HL-60 (cell line): ENCODE results near the gene TNC.

Source experiments
- GABPA ChIP-seq: IDR thresholded peaks from 2 replicates; pipeline ENCODE4 v1.6.1; 2012; ENCODE audit warnings: low read depth
- POLR2AphosphoS5 ChIP-seq: IDR thresholded peaks from 2 replicates; pipeline ENCODE4 v1.6.1; 2012; ENCODE audit warnings: low read depth
- SPI1 ChIP-seq: IDR thresholded peaks from 2 replicates; pipeline ENCODE4 v1.6.1; 2012; ENCODE audit warnings: low read depth, mild to moderate bottlenecking, borderline replicate concordance
- TF ChIP-seq, protein P1 (sequence below): IDR thresholded peaks from 2 replicates; pipeline ENCODE4 v1.6.1; 2012; ENCODE audit warnings: low read depth; ENCODE audit not compliant: insufficient replicate concordance
- TF ChIP-seq, protein P2 (sequence below): IDR thresholded peaks from one replicate; pipeline ENCODE4 v1.5.1; 2011; ENCODE audit warnings: low read length, control low read depth, inconsistent platforms; ENCODE audit not compliant: insufficient read depth

DNA sequence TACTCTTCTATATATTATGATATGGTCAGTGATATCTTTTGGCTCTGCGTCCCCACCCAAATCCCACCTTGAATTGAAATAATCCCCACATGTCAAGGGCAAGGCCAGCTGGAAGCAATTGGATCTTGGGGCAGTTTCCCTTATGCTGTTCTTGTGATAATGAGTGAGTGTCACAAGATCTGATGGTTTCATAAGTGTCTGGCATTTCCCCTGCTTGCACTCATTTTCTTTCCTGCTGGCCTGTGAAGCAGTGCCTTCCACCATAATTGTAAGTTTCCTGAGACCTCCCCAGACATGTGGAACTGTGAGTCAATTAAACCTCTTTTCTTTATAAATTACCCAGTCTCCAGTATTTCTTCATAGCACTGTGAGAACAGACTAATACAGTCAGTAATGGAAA is 45.0 kb upstream of the TNC start:
- TF ChIP-seq, protein P1, sequence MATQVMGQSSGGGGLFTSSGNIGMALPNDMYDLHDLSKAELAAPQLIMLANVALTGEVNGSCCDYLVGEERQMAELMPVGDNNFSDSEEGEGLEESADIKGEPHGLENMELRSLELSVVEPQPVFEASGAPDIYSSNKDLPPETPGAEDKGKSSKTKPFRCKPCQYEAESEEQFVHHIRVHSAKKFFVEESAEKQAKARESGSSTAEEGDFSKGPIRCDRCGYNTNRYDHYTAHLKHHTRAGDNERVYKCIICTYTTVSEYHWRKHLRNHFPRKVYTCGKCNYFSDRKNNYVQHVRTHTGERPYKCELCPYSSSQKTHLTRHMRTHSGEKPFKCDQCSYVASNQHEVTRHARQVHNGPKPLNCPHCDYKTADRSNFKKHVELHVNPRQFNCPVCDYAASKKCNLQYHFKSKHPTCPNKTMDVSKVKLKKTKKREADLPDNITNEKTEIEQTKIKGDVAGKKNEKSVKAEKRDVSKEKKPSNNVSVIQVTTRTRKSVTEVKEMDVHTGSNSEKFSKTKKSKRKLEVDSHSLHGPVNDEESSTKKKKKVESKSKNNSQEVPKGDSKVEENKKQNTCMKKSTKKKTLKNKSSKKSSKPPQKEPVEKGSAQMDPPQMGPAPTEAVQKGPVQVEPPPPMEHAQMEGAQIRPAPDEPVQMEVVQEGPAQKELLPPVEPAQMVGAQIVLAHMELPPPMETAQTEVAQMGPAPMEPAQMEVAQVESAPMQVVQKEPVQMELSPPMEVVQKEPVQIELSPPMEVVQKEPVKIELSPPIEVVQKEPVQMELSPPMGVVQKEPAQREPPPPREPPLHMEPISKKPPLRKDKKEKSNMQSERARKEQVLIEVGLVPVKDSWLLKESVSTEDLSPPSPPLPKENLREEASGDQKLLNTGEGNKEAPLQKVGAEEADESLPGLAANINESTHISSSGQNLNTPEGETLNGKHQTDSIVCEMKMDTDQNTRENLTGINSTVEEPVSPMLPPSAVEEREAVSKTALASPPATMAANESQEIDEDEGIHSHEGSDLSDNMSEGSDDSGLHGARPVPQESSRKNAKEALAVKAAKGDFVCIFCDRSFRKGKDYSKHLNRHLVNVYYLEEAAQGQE: no peak
- TF ChIP-seq, protein P2, sequence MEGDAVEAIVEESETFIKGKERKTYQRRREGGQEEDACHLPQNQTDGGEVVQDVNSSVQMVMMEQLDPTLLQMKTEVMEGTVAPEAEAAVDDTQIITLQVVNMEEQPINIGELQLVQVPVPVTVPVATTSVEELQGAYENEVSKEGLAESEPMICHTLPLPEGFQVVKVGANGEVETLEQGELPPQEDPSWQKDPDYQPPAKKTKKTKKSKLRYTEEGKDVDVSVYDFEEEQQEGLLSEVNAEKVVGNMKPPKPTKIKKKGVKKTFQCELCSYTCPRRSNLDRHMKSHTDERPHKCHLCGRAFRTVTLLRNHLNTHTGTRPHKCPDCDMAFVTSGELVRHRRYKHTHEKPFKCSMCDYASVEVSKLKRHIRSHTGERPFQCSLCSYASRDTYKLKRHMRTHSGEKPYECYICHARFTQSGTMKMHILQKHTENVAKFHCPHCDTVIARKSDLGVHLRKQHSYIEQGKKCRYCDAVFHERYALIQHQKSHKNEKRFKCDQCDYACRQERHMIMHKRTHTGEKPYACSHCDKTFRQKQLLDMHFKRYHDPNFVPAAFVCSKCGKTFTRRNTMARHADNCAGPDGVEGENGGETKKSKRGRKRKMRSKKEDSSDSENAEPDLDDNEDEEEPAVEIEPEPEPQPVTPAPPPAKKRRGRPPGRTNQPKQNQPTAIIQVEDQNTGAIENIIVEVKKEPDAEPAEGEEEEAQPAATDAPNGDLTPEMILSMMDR: no peak
- TF ChIP-seq POLR2AphosphoS5 (no peak), SPI1 (no peak), GABPA (no peak)
